GM11168 (cell line): ENCODE data around the gene TMEM218.

Experiments used
- in situ Hi-C: fragments of 300-500 bp; cut with MboI; formaldehyde crosslinking; loops from one replicate; pipeline ENCODE4 v1.12.0; 2022; ENCODE audit warnings: low sequenced_read_pairs; ENCODE audit not compliant: unreplicated experiment

TMEM218 gene

DNA sequence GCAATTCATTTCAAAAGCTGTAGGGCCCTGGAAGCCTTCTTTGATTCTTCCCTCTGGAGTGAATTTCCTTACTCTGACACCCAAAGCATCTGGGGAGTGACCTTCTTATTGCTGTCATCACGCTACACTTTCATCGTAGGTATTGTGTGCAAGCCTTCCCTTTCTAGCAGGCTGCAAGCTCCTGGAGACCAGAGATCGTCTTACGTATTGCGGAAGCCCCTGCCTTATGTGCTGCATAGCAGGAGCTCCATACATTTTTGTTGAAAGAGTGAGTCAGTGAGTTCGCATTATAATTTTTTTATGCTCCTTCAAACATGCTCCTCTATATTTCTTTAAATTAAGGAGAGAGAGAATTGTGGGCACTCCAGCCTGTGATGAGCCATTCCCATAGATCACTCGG, 21.2 kb upstream of the TMEM218 start:
- in situ Hi-C loops: no loop called here

DNA sequence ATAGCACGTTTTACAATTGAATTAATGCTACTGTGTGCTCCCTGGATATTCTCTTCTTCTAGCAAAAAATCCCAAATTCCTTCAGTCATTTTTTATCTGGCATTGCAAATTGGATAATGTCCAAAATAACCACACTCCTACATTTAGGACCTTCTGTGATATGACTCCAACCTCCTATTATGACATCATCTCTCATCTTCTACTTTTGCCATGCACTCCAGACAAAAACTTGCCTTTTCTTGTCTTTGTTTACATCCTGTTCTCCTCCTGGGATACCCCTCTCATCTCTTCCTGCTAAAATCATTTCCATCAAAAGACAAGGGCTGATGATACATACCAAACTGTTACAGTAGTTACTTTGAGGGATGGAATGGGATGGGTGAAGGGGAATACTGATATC, 20.6 kb upstream of the TMEM218 start:
- in situ Hi-C loops: no loop called here

DNA sequence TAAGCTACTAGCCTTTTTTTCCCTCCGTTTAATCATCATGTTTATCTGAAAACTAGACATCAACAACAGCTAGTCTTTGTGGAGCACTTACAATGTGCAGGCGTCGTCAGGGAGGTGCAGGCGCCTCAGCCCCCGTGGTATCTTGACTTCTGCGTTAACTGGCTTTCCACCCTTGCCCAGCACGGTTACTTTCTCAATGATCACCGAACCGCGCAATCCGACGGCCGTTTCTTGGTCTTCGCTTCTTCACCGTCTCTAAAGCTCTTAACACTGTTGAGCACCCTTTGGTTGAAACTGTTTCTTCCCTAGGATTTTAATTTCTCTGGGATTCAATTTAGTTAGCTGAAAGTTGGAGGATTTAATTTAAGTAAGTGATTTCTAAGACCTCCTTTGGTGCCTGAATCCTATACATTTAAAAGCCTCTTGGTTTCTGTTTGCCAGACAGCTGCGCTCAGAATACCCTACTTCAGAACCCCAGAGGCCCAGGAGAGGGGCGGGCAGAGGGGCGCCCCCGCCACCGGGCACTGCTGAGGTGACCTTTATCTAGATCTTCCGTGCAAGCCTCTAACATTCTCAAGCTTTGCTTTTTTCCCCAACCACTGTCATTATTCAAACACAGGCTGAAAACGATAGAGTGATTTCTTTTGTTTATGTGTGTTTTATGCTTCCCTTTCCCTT, 18.0 kb upstream of the TMEM218 start:
- in situ Hi-C loops: no loop called here

- in situ Hi-C loops: no loop called here
Observed at GRCh38 chr11:125128450-125128849, 17.0 kb upstream of the TMEM218 start.

DNA sequence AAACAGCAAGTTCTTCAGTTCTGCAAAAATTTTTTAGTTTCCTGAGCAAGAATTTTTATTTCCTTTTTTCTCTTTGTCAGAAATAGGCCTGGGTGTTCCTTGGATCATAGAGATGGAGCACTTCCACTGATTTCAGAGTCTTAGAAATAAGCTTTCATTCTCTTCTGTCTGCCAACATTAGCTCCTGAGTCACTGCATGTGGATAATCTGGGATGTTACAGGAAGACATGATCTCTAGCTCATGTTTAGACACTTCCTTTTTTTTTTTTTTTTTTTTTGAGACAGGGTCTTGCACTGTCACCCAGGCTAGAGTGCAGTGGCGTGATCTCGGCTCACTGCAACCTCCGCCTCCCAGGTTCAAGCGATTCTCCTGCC, 13.2 kb upstream of the TMEM218 start:
- in situ Hi-C loops: no loop called here

DNA sequence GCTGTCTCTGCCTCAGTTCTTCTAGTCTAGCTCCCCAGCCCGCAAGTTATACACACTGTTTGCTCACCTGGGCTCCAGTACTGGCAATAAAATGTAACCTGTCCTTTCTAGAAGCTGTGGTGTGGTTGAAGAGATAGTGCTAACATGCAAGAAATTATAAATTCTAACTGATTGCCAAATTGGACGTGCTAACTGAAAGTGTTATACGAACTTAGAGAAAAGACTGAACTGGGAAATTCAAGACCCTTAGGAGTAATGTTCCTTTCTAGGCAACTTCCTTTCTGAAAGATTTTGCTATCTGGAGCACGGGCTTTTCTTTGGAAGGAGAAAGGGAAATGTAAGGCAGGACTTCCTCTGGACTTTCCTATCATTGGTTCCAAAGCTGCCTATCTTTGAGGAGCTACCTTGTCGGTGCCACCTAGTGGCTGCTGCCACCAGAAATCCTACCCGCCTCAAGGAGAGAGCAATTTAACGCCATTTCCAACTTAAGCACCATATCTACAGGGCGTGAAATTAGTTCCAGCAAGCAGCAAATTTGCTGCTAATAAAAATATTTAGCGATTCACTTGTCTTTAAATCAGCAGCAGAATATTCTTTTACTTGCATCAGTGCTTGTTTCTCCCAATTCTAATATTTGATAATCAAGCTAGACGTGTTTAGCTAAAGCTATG, 12.7 kb upstream of the TMEM218 start:
- in situ Hi-C loops: no loop called here

DNA sequence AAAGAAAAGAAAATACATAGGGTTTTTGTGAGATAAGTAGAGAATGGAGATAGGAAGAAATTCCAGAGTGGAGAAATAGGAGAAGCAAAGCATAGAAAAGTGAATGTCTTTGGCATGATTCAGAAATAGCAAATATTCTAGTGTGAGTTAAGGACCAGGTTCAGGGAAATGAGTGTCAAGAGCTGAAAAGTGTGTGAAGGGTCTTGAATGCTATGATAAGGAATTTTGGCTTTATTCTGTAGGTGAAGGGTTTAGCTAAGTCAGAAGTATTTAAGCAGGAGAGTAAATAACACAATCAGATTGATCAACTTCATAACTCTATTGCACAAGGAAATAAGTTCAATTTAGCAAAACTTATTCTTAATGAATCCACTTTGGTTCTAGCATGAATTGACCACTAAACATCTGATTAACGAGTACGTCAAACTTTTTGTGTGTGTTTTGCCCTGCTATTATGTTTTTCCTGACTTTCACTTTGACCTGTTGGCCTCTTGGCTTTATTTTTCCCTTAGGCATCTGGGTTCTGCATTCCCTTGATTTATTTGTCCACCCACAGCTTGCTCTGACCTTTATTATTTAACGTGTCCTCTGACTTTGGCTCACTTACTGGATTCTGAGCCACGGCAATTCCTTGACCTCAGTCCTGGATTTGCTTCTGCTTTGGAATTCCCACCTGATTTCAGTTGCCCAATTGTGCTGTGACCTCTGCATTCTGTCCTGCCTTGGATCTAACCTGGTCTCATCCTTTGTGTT, 11.9 kb upstream of the TMEM218 start:
- in situ Hi-C loops: no loop called here

DNA sequence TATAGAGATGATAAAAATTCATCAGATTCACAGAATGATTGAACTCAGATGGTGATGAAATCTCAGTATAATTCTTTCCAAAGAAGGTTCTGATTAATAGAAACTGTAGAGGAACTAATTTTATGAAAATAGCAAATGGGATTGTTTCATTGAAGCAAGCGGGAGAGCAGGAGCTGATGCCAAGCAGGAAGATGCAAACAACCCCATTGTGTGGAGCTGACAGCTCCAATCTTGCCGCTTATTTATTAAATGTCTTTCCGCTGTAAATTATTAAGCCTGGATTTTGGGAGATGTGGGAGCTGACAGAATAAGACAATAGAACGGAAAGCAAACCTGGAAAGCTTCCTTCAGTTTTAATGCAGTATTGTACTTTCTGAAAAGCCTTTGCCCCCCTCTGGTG, 6.0 kb upstream of the TMEM218 start:
- in situ Hi-C loops: no loop called here

GRCh38 chr11:125114518-125114917, 3.1 kb upstream of the TMEM218 start:
- in situ Hi-C loops: no loop called here

DNA sequence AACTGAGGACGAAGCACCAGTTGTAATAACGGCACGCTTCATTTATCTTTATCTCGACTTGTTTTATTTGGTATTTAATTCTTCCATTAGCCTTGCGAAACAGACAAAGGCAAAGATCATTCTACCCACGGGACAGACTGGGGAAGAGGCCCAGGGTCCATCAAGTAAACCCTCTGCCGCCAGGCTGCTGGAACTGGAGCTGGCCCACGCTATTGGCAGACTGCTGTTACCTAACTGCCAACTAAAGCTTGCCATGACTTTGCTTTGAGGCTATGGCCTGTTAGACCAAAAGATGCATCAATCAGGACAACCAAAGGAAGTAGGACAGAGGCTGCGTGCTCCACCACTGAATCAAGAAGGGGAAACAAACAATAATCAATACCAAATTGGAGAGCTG, 780 bp upstream of the TMEM218 start:
- in situ Hi-C loops: no loop called here

GRCh38 chr11:125111001-125111342, 454 bp downstream of the TMEM218 start:
- in situ Hi-C loops: no loop called here

DNA sequence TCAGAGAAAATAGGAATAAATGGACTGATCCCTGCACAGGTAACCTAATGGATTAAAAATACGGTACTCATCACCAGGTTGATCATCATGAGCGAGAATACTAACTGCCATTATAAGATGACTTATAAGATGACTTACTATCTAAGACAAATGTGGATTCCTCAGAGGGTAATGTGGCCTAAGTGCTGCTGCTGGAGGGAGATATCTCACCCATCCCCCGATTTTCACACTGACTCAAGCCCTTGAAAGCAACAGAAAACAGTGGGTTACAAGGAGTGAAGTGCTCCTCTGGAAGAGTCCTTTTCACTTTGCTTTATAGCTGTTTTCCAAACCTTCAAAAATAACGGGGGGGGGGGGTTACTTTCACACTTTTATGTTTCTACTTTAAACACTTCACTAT, 920 bp downstream of the TMEM218 start:
- in situ Hi-C loops: no loop called here

DNA sequence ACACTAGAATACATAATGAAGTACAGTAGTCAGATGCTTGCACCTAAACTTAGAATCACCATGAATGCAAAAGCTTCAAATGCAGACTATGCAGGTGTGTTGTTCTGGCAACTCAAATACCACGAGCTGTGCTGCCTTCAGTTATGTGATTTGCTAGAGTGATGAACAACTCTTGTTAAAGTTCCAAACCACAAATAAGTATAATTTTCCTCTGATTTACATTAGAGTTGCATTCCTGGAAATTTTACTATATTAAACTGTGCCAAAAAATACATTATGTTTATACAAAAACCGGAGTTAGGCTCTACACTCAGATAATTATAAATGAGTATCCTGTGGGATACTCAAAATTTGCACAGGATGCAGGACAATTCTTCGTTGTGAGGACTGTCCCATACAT, 3.0 kb downstream of the TMEM218 start:
- in situ Hi-C loops: no loop called here

- in situ Hi-C loops: no loop called here
Observed at GRCh38 chr11:125105926-125106325, 5.5 kb downstream of the TMEM218 start.

GRCh38 chr11:125102510-125102909, 8.9 kb downstream of the TMEM218 start:
- in situ Hi-C loops: no loop called here

DNA sequence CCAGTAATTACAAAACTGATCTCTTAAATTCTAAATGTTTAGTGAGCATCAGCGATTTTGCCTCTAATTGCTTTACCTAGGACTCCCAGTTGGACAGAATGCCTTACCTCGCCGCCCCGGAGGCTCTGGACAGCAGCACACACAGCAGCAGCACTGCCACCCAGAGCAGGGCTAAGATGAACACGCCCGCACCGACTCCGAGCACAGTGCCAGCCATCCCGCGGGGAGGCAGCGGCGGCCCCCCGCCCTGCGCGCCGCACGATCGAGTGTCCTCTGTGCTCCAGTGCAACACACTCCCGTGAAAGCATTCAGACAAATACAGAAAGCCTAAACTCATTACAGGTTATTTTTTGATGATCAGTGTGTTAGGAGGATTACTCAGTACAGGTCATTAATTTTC, 9.4 kb downstream of the TMEM218 start:
- in situ Hi-C loops: no loop called here

- in situ Hi-C loops: no loop called here
Observed at GRCh38 chr11:125101596-125101995, 9.8 kb downstream of the TMEM218 start.

DNA sequence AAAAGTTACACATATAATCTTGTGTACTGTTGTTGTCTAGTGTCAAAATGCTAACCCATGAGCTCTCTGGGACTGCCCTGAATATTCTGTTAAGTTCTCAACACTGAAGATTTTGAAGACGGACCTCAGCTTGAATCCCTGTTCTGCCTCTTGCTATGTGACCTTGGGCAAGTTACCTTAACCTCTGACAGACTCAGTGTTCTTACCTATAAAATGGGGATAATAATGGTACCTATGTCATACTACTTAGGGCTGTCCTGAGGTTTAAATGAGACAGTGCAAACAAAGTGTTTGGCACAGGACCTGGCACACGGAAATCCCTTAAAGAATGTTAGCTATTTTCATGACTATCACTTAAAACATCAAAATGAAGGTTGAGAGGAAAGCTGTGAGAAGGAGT, 11.3 kb downstream of the TMEM218 start:
- in situ Hi-C loops: no loop called here

DNA sequence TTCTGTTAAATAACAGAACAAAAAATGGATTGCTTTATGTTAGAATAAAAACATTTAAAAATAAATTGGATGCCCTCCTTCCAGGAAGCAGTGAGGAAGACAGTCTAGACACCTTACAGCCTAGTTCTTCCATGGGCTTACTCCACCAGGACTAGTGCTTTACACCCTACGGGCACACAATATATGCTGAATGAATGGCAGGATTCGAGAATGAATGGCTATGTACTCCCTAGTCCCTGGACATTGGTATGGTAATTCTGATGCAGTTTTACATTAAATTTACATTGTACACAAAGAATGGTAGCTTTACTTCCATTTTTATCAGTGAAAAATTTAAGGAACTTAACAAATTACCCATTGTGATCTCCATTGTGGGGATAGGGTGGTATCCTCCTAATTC, 16.7 kb downstream of the TMEM218 start:
- in situ Hi-C loops: no loop called here

- in situ Hi-C loops: no loop called here
Observed at GRCh38 chr11:125093502-125093901, 17.9 kb downstream of the TMEM218 start.

GRCh38 chr11:125092669-125093068, 18.8 kb downstream of the TMEM218 start:
- in situ Hi-C loops: no loop called here
